H4 (cell line): ENCODE data around the gene CTNNBIP1. TPM values are rescaled to one million over a fixed set of nuclear protein-coding genes. Genes with fewer than 3 reads are reported as not detected.

ENCODE experiments used
- DNase-seq: peaks from one replicate; pipeline ENCODE4 v3.0.0-alpha.2; 2015; ENCODE audit warnings: low spot score
- total RNA-seq: library from RNA; depleted of rRNA; stranded (reverse); fragments of >200 nt; shearing (Covaris generic); gene quantifications from 2 replicates; pipeline ENCODE4 v1.2.3, GENCODE V29; 2014

The CTNNBIP1 gene
- total RNA-seq, 1 experiment from 2014 or later = 16.6 TPM

DNA sequence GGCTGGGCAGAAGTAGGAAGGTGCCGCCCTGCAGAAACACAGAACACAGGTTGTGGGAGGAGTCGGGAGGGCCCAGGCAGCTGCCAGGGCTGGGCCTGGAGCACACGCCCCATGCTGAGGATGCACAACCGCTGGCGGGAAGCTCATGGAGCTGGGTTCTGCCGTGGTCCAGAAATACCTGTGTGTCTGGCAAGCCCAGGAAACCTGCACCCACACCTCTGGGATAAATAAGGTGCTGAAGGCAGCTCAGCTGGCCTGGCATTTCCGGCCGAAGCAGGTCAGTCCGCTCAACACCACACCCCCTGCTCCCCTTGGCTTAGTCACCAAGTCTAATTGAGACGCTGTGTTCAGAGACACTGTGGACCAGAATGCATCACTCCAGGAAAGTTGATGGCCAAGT lies 32.1 kb downstream of the CTNNBIP1 start:
- DNase-seq = no peak

DNA sequence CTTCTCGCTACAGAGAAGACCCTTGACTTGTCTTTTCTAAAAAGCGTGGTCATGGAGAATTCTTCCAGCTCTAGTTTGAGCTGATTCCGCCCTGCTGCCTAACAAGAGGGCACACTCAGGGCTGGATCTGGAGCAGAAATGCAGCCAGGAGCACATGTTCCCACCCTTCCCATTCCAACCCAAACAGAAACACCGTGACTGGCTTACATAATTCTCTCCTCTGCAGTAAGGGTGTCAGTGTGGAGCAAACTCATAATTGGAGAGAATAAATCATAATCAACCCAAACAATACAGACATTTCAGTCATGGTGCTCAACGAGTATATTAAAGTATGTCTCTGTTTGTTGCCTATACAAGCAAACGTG lies 34.5 kb downstream of the CTNNBIP1 start:
- no peak for DNase-seq

DNA sequence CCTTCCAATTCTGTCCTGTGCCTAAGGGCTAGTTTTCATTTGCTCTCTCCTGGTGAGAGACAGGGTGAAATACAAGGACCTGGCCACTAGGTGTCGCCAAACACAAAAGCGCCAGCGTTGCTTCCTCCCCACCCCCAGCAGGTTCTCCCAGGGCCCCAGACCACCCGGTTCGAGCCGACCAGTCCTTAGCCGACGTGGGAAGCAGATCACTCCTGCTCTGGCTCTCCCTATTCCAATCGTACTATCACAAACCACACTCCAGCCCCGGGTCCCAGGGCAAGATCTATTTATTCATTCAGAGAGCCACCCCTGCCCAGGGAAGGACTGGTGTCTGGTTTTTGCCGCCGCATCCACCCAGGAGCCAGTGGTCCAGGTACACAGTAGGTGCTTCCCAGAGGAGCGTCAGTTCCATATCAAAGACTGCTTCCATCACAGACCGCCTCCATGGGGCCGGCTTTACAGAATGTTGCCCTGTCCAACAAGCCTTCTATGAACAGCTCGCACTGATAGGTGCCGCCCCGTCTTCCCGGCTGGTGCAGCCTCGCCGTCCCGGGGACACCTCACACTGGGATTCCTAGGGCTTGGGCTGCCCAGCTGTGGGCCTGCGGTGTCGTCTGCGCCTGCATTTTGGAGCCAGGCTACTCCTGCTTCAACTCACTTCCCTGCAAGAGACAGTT lies 35.0 kb downstream of the CTNNBIP1 start:
- DNase-seq = peak; percentile 47

DNA sequence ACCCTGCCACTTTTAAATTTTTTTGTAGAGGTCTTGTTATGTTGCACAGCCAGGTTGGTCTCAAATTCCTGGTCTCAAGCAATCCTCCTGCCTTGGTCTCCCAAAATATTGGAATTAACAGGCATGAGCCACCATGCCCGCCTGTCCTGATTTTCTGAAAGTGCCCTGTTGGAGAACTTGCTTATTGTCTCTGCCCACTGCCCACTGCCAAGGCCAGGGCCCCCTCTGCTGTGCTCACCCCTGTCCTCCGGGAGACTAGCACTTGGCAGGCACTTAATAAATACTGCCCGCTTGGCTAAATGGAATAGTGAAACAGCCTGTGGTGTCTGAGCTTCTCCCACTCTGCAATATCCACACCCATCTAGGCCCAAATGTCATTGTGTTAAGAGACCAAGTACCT lies 35.7 kb downstream of the CTNNBIP1 start:
- no peak for DNase-seq

DNA sequence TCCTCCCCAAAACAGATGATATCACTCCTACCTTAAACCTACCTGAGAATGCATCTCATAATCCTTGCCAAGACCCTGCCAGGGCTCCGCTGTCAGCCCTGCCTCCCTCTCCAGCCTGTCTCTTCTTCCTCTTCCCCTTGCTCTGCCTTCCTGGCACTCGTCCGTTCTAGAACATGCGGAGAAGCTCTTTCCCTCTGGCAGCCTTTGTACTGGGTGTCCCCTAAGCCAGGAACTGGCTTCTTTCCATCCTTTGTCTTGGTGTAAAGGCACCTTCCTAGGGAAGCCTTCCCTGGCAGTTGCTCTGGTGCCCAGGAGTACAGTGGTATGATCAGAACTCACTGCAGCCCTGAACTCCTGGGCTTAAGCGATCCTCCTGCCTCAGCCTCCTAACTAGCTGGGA lies 36.1 kb downstream of the CTNNBIP1 start:
- no peak for DNase-seq

GRCh38 chr1:9873385-9873784 lies 36.7 kb downstream of the CTNNBIP1 start:
- no peak for DNase-seq

DNA sequence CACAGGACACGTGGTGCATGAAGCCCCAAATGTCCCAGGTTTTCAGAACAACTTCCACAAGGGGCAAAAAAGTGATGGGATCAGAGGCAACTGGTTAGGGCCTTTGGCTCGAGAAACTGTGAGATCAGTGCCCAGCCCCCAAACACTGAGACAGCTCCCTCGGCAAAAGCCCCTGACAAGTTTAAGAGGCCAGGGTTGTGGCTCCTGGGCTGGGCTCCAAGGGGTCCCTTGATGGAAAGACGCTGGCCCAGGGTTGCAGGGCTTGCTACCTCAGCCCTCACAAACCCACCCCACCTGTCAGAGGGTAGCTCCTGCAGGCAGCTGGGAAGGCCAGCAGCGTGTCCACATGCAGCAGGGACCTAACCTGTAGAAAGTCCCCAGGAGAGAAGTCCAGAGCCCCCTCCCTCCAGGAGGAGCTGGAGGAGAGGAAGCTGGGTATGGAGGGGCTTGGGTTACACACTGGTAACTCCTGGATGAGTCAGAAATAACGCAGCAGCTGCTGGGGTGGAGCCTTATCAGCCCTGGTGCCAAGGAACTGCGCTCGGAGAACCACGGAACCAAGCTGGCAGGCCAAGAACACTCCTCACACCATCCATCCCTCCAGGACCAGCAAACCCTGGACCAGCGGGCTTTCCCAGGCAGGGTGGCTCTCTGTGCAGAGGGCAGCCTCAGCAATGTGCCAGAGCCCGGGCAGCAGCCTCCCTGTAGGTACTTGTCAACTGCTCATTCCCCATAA lies 37.5 kb downstream of the CTNNBIP1 start:
- no peak for DNase-seq

DNA sequence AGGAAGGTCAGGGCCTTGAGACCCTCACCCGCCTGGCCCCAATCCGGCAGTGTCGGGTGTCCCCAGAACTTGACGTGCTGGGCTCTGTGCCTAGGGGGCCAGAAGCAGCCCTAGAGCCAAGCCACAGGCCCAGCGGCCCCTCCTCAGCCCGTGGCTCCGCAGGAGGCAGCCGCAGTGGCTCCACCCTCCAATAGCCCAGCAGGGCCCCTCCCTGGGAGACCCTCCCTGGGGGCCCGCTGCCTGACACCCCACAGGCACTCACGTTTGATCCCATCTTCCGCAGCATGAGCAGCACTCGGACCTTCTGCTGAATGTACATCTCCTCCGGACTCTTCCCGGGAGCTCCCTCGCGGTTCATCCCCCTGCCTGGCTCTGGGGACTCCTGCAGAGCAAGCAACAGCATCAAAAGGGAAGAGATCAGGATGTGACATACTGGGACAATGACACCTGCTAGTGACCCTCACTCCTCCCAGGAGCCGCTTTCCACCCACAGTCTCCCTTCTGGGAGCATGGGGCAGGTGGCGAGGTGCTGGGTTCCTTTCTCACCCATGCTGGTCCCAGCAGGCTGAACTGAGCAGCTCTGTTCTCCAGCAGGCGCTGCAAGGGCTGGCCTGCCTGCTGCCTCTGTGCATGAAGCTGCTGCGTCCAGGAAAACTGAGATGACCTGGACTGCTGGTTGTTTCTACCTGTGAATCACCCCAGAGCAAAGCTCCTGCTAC lies 38.2 kb downstream of the CTNNBIP1 start:
- no peak for DNase-seq

DNA sequence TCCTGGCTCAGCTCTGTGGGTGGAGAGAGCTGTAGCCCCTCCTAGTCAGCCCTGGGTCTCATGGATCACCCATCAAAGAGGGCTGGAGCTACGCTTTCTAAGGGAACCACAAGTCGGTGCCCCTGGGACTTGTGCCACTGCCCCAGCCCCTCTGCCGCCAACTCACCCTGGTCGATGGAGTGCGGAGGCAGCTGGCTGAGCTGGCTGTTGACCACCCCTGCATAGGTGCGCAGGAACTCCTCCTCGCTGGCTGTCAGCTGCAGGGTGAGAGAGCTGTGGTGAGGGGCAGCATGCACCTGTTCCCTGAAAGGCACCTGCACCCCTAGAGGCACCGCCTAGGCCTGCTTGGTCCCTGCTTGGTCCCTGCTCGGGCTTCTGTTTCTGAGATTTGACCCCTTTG lies 39.0 kb downstream of the CTNNBIP1 start:
- no peak for DNase-seq

GRCh38 chr1:9870572-9870971 lies 39.5 kb downstream of the CTNNBIP1 start:
- DNase-seq = no peak

- DNase-seq = no peak
These were observed 40.2 kb downstream of the CTNNBIP1 start for GRCh38 chr1:9869831-9870251.

DNA sequence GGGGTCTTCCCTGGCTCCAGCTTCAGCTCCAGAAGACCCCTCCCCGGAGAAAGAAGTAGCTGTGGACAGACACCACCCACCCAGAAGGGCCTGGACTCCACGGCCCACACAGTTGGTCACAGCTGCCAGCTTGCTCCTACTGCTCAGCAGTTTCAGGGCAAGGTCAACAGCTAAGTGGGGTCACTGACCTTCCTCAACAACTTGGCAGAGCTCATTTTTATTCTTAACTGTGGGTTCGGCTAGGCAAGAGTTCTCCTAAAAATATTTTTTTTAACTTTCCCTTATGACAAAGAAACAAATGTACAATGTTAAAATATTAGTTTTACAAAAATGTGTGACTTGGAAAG lies 41.9 kb downstream of the CTNNBIP1 start:
- DNase-seq = no peak

GRCh38 chr1:9867408-9868243 lies 42.4 kb downstream of the CTNNBIP1 start:
- peak; percentile 58 for DNase-seq

DNA sequence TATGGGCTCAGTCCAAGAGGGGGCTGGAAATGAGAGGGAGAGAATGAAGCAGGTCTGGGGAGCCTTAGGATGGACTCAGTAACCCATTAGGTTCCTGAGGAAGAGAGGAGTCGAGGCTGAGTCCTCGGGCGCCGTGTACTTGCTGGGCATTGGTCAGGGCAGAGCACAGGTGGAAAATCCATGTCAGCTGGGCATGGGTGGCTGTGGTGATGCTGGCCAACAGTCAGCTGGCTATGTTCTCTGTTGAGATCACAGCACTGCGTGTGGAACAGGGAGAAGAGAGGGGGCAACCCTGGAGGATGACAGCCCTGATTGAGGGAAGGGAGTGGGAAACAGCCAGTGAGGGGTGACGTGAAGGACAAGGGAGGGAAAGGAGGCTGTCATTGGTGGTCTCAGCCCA lies 43.2 kb downstream of the CTNNBIP1 start:
- DNase-seq = no peak

GRCh38 chr1:9865724-9866123 lies 44.3 kb downstream of the CTNNBIP1 start:
- DNase-seq = no peak

- DNase-seq = no peak
These were observed 46.7 kb downstream of the CTNNBIP1 start for GRCh38 chr1:9863371-9863770.

DNA sequence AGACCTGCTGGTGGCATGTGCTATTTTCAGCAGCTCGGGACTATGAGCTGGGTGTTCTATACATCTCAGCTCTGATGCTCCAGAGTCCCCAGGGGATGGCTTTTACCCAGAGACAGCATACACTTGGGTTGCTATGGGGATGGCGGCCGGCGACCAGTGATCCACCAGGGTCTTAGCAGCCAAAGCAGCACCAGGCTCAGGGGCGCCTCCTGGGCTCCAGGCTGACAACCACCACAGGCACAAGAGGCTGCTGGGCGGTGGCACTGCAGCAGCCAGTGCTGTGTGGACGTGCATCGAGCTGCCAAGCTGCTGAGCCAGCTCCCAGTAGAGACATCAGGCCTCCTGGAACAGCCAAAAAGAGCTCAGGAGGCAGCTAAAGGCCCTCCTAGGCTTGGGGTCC lies 48.7 kb downstream of the CTNNBIP1 start:
- DNase-seq = no peak

GRCh38 chr1:9860887-9861286 lies 49.2 kb downstream of the CTNNBIP1 start:
- DNase-seq = no peak

DNA sequence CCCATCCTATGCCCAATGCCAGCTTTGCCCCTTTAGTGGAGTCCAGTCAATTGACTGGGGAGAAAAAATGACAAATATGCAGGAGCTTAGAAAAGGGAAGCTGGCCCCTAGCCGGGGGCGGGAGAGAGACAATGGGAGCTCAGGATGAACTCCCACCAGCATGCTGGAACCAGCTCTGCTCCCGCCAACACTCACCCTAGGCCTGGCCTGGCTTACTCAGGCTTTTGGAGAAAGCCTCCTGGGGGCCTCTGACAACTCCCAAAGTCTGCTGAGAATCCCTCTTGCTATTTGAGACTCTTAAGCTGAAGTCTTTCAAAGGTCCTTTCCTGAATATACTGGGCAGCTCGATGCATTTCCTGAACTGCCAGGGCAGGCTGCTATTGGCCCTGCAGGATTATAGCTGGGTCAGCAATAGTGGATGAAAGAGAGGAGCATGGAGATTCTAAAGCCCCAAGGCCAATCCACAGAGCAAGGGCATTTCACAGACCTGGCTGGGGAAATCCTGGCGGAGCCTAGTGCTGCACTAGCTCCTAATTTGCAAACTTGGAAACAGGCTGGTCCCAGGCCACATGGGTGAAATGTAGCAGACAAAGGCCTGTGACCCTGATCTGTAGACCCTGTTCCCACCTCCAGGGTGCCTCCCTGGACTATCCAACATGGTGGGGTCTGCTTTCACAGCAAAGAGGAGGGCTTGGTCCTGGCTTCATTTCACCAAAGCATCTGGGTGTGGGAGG lies 50.6 kb downstream of the CTNNBIP1 start:
- DNase-seq = no peak

- no peak for DNase-seq
These were observed 51.6 kb downstream of the CTNNBIP1 start for GRCh38 chr1:9858293-9859035.

DNA sequence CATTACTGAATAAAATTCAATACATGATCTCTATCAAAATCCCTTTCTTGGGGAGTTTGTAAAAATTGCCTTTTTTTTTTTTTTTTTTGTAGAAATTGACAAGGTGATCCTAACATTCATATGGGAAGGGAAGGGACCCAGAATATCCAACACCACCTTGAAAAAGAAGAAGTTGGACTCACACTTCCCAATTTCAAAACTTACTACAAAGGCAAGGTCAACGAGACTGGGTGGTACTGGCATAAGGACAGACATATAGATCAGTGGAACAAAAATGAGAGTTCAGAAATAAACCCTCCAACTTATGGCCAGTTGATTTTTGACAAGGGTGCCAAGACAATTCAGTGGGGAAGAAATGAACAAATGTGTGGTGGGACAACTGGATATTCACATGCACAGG lies 54.9 kb downstream of the CTNNBIP1 start:
- no peak for DNase-seq
